Muscle of back (tissue), 11 donors: ENCODE results near the gene CCDC61. TPM values are rescaled to one million over a fixed set of nuclear protein-coding genes. Genes with fewer than 3 reads are reported as not detected.

ENCODE experiments used
- DNase-seq, 3 donors: peaks; one replicate each; pipeline versions ENCODE4 v3.0.0 to v3.0.0-alpha.2; 2013
- polyA plus RNA-seq, 10 donors: library from polyadenylated mRNA; unstranded; fragments of 120-200 nt; gene quantifications; one replicate each; pipeline ENCODE4 v1.2.1, GENCODE V29; 2013; ENCODE audit not compliant: insufficient read length in 10 of 10

The CCDC61 gene
- polyA plus RNA-seq, 10 donors = 3.4 to 8.2 (median 6.2) TPM

DNA sequence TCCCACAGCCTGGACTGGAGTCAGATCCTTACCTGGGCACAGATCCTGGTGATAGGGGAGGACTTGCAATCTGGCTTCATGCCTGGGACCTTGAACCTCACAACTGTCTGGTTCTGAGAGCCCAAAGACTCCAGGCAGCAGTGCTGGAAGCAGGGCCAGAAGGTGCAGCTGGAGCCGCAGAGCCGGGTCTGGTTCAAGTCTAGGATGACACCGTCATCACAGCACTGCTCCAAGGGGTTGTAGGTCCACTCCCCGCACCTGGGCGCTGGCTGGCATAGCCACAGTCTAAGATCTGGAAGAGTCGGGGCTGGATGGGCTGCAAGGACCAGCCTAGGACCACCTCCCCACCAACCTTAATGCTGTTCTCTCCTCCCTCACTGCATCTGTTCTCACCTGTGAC, 44.9 kb downstream of the CCDC61 start:
- DNase-seq = no peak

DNA sequence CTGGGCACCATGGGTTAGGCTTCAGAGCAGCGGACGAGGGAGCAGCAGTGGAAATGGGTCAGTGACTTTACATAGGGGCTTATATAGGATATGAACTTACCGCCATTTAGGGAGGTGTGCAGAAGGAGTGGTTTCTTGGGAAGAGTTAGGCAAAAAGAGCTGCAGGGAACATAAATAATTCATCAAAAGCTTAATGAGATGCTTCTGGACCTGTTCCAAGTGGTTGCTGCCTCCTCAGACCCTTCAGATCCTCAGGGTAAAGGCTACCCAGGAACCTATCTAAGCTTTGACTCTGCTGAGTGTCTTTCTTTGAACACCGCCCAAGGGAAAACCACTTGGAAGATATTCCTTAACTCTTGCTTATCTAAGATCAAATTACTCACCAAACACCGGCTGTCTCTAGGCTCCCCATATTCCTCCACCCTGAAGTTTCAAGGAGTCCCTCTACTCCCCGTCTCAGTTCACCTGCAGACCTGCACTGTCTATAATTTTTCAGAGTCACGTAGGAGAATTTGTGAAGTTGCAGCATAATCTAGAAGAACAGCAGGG, 45.8 kb downstream of the CCDC61 start, which contains the start of gene IGFL4:
Gene IGFL4 (minus strand): TSS at position 51 of the 549 bp plus-strand sequence. CDS start 40 bp downstream, at position 11.
- peak in 1 of 3 donors; percentile 13 for DNase-seq

DNA sequence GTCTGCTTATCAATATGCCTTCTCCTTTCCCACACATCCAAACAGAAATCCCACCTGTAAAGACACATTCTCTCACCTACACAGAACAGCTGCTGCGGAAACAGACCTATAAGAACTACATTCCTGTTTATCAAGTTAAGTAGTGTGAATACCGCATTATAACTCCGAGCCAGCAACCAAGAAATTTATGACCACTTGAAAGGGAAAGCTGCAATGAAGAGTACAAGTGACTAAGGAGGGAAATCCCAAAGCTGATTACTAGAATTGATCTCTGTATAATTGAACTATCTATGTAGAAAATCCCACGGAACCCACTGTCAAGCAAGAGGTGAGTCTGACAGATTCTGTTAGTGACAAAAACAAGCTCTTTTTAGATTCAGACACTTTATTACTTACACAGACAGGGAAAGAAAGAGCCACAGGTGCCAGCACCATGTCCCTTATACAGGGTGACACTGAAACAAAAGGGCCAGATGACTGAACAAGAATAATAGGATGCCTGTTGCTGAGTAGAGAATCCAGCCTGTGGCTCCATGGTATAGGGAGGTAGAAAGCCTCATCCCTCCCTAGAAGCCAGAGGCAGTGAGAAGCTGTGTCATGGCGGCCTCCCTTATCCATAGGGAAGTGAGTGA, 47.1 kb downstream of the CCDC61 start:
- no peak for DNase-seq

- no peak for DNase-seq
Observed at GRCh38 chr19:46043519-46043918, 48.3 kb downstream of the CCDC61 start.

DNA sequence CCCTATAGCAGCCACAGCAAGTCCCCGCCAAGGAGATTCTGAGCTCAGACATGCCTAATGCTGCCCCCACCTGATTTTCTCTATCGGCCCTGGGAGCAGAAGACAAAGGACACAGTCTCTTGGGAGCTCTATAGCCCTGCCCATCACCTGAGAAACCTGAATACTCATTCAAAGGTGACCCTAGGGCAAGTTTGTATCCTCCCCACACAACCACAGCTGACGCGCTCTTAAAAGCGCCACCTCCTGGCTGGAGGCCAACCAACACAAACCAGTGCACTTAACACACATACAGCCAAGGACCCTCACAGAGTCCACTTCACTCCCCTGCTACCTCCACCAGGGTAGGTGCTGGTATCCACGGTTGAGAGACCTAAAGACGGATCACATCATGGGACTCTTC, 54.3 kb downstream of the CCDC61 start:
- DNase-seq = no peak

DNA sequence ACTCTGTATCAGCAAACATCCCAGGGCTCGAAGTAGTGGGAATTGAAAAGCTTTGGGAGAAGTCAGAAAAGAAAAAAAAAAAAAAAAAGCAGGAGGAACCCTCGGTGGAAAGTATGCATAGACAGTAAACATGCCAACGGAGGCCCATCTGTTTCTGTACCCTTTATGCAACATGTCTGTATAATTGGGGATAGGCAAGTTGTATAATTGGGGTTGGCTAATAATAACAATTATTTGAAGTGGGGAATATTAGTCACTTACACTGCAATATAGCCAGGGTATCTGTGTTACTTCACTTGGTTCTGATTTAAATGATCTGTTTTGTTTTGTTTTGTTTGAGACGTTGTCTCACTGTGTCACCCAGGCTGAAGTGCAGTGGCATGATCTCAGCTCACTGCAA, 57.6 kb downstream of the CCDC61 start:
- DNase-seq = no peak

GRCh38 chr19:46056536-46056935, 61.3 kb downstream of the CCDC61 start:
- DNase-seq = no peak

- DNase-seq = no peak
Observed at GRCh38 chr19:46058778-46059177, 63.5 kb downstream of the CCDC61 start.

DNA sequence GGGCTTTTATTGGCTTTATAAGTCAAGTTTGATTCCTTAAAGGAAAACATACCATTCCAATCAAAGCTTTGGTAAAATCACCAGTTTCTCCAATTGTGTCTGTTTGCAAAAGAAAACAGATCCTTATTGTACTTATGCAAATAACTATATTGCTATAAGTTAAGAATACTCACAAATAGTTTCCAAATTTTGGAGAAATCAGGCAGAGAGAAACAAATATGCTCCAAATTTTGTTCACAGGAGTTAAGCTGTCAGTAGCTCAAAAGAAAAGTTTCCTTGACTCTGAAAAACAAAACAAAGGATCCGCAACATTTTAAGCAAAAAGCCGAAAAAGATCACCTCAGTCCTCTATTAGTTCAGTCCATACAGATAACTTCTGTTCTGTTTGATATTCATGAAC, 64.7 kb downstream of the CCDC61 start:
- DNase-seq = no peak

GRCh38 chr19:46063201-46063600, 67.9 kb downstream of the CCDC61 start:
- DNase-seq = no peak

DNA sequence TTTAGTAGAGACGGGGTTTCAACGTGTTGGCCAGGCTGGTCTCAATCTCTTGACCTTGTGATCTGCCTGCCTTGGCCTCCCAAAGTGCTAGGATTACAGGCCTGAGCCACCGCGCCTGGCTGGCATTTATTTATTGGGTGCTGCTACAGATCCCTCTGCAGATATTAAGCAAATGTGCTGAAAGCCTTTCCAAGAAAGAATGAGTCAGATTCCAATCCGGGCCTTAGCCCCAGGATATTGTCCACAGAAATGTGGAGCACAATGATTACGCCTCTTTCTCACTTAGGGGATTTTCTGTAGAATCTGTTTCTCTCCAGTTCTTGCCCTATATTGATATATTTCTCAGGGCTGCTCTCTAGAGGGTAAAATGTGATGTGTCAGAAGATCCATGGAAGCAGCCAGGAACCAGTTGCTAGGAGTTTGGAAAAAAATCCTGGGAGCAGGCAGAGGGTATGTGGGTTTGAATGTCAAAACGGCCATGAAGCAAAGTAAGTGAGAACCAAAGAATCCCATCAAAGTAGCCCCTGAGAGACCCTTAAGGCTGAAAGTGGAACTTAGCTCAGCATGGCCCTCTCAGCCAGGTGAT, 70.3 kb downstream of the CCDC61 start:
- no peak for DNase-seq

- no peak for DNase-seq
Observed at GRCh38 chr19:46066471-46066870, 71.2 kb downstream of the CCDC61 start.

GRCh38 chr19:46067691-46068090, 72.4 kb downstream of the CCDC61 start:
- DNase-seq = no peak

Other genes with a start within 250 kb of the CCDC61 start
- gene SIX5, start 226.2 kb upstream of the CCDC61 start, polyA plus RNA-seq = 10 to 100 TPM; 11.3 to 23.2 (median 17.4) TPM
- gene DMPK, start 213.0 kb upstream of the CCDC61 start, polyA plus RNA-seq = 100 to 1,000 TPM; 173 to 304 (median 270) TPM
- 10 to 100 TPM; 31.8 to 47.7 (median 38.3) TPM for gene DMWD, start 202.6 kb upstream of the CCDC61 start, polyA plus RNA-seq
- not detected for gene RSPH6A, start 180.2 kb upstream of the CCDC61 start, polyA plus RNA-seq
- gene SYMPK, start 132.3 kb upstream of the CCDC61 start, polyA plus RNA-seq = 10 to 100 TPM; 34.2 to 42.1 (median 35.2) TPM
- not detected for gene FOXA3, start 131.1 kb upstream of the CCDC61 start, polyA plus RNA-seq
- 10 to 100 TPM; 10.2 to 19.7 (median 13.3) TPM for gene IRF2BP1, start 109.3 kb upstream of the CCDC61 start, polyA plus RNA-seq
- 1 to 10 TPM; 2.8 to 4.4 (median 3.7) TPM for gene MYPOP, start 92.9 kb upstream of the CCDC61 start, polyA plus RNA-seq
- not detected for gene NANOS2, start 80.7 kb upstream of the CCDC61 start, polyA plus RNA-seq
- gene NOVA2, start 21.6 kb upstream of the CCDC61 start, polyA plus RNA-seq = 1 to 10 TPM; 2.8 to 5.5 (median 4.0) TPM
- gene PGLYRP1, start 27.6 kb downstream of the CCDC61 start, polyA plus RNA-seq = 1 to 10 TPM in 2 of 10 donors, under 1 TPM in 5, not detected in 3; 0.22 to 1.5 (median 0.63) TPM
- 10 to 100 TPM in 1 of 10 donors, 1 to 10 TPM in 9; 1.3 to 10.2 (median 4.6) TPM for gene IGFL4, start 45.5 kb downstream of the CCDC61 start, polyA plus RNA-seq
- not detected for gene IGFL3, start 129.2 kb downstream of the CCDC61 start, polyA plus RNA-seq
- 1 to 10 TPM in 2 of 10 donors, not detected in 8; 3.0 to 5.7 TPM for gene IGFL2, start 152.8 kb downstream of the CCDC61 start, polyA plus RNA-seq
- gene IGFL1, start 234.3 kb downstream of the CCDC61 start, polyA plus RNA-seq = 1 to 10 TPM in 2 of 10 donors, not detected in 8; 5.4 to 7.1 TPM